Activated naive CD4-positive, alpha-beta T cell treated with anti-CD3 and anti-CD28 coated beads for 36 hours (primary cell): ENCODE measurements around the gene NAMPT. TPM values are rescaled to one million over a fixed set of nuclear protein-coding genes. Genes with fewer than 3 reads are reported as not detected.
"Not testable (repeated sequence)": the region's sequence is repeated elsewhere in the genome, so short reads cannot be mapped to it uniquely, and the experiment has no call there.

ENCODE experiments used
- CTCF ChIA-PET: fragments of 350-600 bp; sonication (Branson Sonifier 250); formaldehyde crosslinking; loops from one replicate; lab custom pipeline; 2021; ENCODE audit warnings: antibody characterized with exemption; lab: Charles Lee
- DNase-seq: peaks from one replicate; pipeline ENCODE4 v3.0.0-alpha.2; 2020
- H3K27ac Mint-ChIP-seq: one replicate; pipeline ENCODE4 v1.8.0; 2021; ENCODE audit warnings: mild to moderate bottlenecking, mixed read lengths
- H3K27me3 Mint-ChIP-seq: one replicate; pipeline ENCODE4 v1.8.0; 2021; ENCODE audit warnings: low read depth, mixed read lengths
- H3K36me3 Mint-ChIP-seq: one replicate; pipeline ENCODE4 v1.8.0; 2021; ENCODE audit warnings: low read depth, mixed read lengths
- H3K4me1 Mint-ChIP-seq: one replicate; pipeline ENCODE4 v1.8.0; 2021; ENCODE audit warnings: low read depth, mixed read lengths
- H3K4me3 Mint-ChIP-seq: one replicate; pipeline ENCODE4 v1.8.0; 2021; ENCODE audit warnings: mild to moderate bottlenecking, moderate library complexity, mixed read lengths
- H3K9me3 Mint-ChIP-seq: one replicate; pipeline ENCODE4 v1.8.0; 2021; ENCODE audit warnings: mixed read lengths
- intact Hi-C: fragments of 100-400 bp; cut with micrococcal nuclease; formaldehyde crosslinking; loops from one replicate; pipeline ENCODE4 v1.15.1; 2023
- total RNA-seq, 2 experiments: library from RNA; stranded (reverse); gene quantifications; one replicate each; pipeline ENCODE4 v1.2.3, GENCODE V29; 2021

NAMPT gene
- 1,000 to 10,000 TPM in 1 of 2 experiments, 100 to 1,000 TPM in 1; 932 to 1,015 TPM for total RNA-seq

DNA sequence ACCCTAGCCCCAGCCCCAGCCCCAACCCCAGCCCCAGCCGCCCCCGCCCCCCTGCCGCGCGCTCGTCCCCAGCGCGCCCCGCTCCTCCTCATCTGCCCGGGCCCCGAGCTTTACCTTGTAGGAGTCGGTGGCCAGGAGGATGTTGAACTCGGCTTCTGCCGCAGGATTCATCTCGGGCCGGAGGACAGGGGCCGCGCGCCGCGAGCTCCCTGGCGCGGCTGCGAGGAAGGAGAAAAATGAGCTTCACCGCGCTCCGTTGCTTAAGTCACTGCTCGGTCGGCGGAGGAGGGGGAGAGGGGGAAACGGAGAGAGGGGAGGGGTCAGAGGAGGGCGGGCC is at the start of gene NAMPT:
Gene NAMPT, minus strand, starts transcription at position 270 of the 337 bp plus-strand sequence. Its CDS starts 99 bp downstream, at position 171.
- no peaks in the 10 kb centered on the region for H3K27me3 Mint-ChIP-seq
- peak within 1 kb of the TSS; percentile 92 for H3K4me3 Mint-ChIP-seq
- H3K9me3 Mint-ChIP-seq: no peaks in the 10 kb centered on the region
- H3K4me1 Mint-ChIP-seq: peaks cover 46% of the 10 kb centered on the region
- peak within 1 kb of the TSS; percentile 99 for H3K27ac Mint-ChIP-seq
- intact Hi-C loops: loop anchor here (1.0 to 10.0 kb wide), 22 partner anchors 25 to 1460 kb away; partner anchors contain the start of genes CBLL1, CCDC71L, PIK3CG and RINT1
- peaks cover 44% of the 10 kb centered on the region for H3K36me3 Mint-ChIP-seq
- CTCF ChIA-PET: interaction anchor here (0.7 to 1.4 kb wide), 4 partner anchors 61 to 177 kb away, joined by 3 to 12 read pairs (median 4); no protein-coding TSS in a partner anchor
- DNase-seq: no peak

DNA sequence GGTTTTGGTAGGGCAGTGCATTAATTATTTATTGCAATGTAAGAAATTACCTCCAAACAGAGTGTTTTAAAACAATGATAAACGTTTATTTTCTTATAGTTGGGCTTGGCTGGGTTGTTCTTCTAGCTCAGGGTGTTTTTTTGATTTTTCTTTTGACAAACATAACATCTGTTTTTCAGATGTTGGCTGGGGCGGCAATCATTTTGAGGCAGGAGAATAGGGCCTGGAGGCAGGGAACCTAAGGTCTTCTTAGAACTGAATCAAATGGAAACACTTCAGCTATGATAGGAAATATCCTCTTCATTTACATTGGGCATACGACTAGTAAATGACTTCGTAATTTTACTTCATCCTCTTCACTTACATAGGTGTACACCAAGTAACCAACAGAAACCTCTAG is 47.4 kb upstream of the NAMPT start:
- Mint-ChIP-seq H3K4me3 (no peak overlapping the region), H3K9me3 (peaks cover 4% of the 10 kb centered on the region), H3K4me1 (peaks cover 17% of the 10 kb centered on the region), H3K36me3 (peaks cover 4% of the 10 kb centered on the region), H3K27me3 (peaks cover 25% of the 10 kb centered on the region), H3K27ac (no peak overlapping the region)
- CTCF ChIA-PET: interaction anchor here (0.7 to 1.0 kb wide), 2 partner anchors 17 to 130 kb away, joined by 3 to 4 read pairs; no protein-coding TSS in a partner anchor
- DNase-seq: no peak
- intact Hi-C loops: no loop called here

DNA sequence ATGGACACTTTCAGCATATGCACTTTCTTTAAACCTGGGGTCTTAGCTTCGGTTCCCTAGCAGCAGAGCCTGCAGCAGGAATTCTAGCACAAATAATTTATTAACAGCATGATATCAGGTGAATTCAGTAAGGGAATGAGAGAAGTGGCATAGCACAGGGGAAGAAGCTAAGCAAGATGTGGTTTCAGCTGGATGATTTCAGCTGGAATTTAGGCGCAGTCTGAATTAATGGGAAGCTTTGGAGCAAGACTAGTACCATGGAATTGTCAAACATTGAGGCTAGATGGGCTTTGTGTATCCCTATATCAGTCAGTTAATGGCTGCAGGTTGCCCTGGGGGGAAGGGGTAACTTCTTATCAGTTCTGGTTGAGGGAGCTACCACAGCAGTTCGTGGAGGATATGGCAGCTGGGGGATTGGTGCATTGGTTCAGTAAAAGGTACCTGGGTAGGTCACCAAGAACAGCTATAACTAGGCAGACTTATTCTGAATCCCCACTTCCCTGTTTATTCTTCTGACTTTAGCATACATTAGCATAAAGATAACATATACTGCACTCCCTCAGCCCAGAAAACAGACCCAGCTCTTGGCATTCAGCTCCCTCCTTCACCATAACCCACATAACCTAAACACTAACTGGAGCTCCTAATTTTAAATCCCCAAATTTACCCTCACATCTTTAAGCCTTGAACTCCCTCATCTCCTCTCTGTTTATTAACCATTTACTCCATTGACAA is 46.8 kb upstream of the NAMPT start:
- H3K27me3 Mint-ChIP-seq: peaks cover 27% of the 10 kb centered on the region
- no peaks in the 10 kb centered on the region for H3K9me3 Mint-ChIP-seq
- no peaks in the 10 kb centered on the region for H3K36me3 Mint-ChIP-seq
- CTCF ChIA-PET: interaction anchor here (0.7 to 1.0 kb wide), 2 partner anchors 16 to 131 kb away, joined by 3 to 4 read pairs; no protein-coding TSS in a partner anchor
- H3K4me3 Mint-ChIP-seq: no peak overlapping the region
- intact Hi-C loops: no loop called here
- H3K4me1 Mint-ChIP-seq: peaks cover 17% of the 10 kb centered on the region
- no peak for DNase-seq
- H3K27ac Mint-ChIP-seq: no peak overlapping the region

DNA sequence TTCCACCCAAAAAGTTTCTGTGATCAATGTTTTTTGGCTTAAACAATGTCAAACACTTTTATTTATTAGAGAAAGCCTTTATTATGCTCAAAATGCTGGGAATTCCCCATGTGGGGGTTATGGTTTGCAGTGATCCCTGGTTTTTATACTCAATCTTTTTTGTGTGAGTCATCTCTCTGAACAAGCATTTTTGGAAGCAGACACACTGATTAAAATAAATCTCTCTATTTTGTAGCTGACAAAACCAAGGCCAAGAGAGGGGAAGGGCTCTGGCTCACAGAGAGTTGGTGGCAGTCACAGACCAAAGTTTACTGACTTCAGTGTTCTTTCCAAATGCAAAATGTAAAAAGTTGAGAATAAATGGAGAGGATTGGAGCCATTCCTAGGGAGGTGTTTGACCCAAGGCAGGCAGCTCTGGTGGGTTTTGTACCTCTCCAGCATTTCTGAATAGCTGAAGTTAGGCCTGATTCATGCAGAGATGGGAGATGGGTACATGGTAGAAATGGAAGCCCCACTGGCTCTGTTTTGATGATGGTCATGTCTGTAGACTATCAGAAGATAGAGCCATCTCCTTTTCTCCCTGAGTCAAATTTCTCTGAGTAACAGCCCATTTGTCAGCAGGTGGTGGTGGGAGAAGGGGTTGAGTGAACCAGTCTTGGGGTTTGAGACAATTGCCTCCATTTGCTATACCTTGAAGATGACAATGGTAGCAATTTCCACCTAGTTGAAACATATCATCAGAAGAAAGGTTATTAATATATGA is 45.4 kb upstream of the NAMPT start:
- peak; percentile 46 for DNase-seq
- peaks cover 1% of the 10 kb centered on the region for H3K9me3 Mint-ChIP-seq
- peaks cover 22% of the 10 kb centered on the region for H3K27me3 Mint-ChIP-seq
- H3K4me1 Mint-ChIP-seq: peaks cover 17% of the 10 kb centered on the region
- CTCF ChIA-PET: interaction anchor here (1.0 kb wide), 1 partner anchor 330 kb away, joined by 3 read pairs; the partner anchor contains the start of gene CCDC71L
- no peaks in the 10 kb centered on the region for H3K36me3 Mint-ChIP-seq
- intact Hi-C loops: loop anchor here (1.0 kb wide), 2 partner anchors 15 to 44 kb away; no protein-coding TSS in a partner anchor
- H3K27ac Mint-ChIP-seq: peak overlapping the region; percentile 73
- H3K4me3 Mint-ChIP-seq: no peak overlapping the region

DNA sequence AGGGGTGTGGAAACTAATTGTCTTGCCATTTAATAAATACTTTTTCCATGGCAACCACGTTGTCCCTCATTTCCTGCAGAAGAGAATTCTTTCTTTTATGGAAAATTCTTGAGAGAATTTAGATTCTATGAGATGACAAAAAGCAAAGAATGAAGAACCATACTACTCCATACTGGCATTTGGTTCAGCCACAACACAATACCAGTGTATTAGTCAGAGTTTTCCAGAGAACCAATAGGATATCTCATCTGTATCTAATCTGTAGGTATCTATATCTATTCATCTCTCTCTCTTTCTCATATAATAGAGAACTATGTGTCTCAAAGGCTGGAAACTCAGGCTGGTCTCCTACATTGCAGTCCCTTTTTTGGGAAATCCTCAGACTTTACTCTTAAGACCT is 44.6 kb upstream of the NAMPT start:
- peaks cover 17% of the 10 kb centered on the region for H3K4me1 Mint-ChIP-seq
- H3K9me3 Mint-ChIP-seq: peaks cover 3% of the 10 kb centered on the region
- H3K27me3 Mint-ChIP-seq: peaks cover 23% of the 10 kb centered on the region
- CTCF ChIA-PET: interaction anchor here (1.0 kb wide), 1 partner anchor 331 kb away, joined by 3 read pairs; the partner anchor contains the start of gene CCDC71L
- DNase-seq: no peak
- intact Hi-C loops: no loop called here
- no peaks in the 10 kb centered on the region for H3K36me3 Mint-ChIP-seq
- H3K4me3 Mint-ChIP-seq: no peak overlapping the region
- H3K27ac Mint-ChIP-seq: no peak overlapping the region

DNA sequence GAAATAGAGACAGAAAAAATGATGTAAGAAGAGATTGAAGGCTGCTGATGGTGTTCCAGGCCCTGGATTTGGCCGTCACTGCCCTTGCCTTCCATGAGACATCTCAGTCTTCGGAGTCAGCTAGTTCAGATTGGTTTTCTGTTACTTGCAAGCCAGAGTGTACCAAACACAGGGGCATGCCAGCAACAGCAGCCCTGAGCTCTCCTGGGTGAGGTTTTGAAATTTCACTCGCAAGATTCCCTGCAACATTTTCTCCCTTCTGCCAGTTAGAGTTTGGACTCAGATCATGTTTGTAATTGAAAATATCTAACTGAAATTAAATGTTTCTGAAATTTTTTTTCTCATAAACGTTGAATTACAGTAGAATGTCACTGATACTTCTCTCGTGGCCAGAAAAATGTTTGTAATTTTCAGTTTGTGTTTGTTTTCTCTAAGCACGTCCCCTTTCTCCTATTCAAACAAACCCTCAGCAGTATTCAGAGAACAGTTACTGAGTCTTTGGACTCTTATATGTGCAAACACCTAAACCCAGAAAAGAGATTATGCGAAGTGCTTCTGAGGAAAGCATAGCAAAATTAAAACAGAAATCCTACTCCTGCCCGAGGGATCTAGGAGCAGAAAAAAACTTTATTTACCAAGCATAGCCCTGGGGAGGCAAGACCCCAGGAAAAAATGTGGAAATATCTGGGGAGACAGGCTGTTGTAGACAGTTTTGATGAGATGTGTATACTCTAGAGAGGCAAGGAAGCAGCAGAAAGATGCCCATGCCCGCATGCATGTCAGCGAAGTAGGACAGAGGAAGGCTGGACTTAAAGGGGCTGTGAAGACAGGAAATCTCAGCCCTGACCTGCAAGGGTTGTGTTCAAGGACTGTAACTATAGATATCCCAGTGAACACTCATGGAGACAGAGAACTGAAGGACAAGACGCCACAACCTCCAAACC is 43.0 kb upstream of the NAMPT start:
- H3K9me3 Mint-ChIP-seq: peaks cover 3% of the 10 kb centered on the region
- H3K4me3 Mint-ChIP-seq: no peak overlapping the region
- intact Hi-C loops: no loop called here
- H3K27me3 Mint-ChIP-seq: peaks cover 23% of the 10 kb centered on the region
- DNase-seq: no peak
- CTCF ChIA-PET: interaction anchor here (0.6 kb wide), 1 partner anchor 108 kb away, joined by 5 read pairs; no protein-coding TSS in a partner anchor
- H3K36me3 Mint-ChIP-seq: no peaks in the 10 kb centered on the region
- no peak overlapping the region for H3K27ac Mint-ChIP-seq
- peaks cover 17% of the 10 kb centered on the region for H3K4me1 Mint-ChIP-seq

DNA sequence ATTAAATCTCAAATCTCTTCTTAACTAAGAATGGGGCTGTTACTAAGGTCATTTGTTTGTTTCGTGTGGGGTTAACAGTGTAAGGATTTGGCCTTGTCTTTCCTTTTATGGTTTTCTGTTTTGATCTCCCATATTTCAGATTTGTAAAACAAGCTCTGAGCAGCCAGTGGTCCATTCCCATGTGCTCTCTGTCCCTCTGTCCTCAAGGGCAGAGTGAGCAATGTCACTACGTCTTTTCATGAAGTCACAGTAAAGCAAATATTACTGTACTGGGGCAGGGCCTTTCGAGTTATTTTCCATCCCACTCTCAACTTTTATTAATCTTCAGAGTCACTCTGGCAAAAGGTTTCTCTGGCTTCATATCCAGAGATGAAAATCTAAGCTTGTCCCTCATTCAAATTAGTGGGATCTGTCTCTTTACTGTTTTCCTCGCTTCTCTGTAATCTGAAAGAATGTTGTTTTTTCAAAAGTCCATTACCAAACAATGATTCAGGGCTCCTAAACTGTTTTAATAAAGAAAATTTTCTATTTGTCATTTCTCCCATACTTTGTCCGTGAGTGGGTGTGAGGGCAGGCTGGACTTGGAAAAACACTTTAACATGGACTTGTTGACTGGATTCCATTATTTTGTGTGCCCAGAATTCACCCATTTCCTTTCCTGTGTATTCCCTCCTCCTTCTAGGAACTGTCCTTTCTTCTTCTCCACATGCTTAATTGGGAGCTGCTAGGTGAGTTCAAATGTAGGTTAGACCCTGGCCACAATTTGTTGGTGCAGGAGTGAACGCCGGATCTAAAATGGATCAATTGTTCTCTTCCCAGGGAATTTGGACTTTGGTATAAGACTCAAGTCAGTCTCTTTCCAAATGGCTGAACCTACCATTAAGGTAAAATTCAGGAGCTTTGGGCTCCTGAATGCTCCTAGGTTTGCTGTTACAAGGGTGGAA is 42.1 kb upstream of the NAMPT start:
- Mint-ChIP-seq H3K36me3 (no peaks in the 10 kb centered on the region), H3K27ac (no peak overlapping the region), H3K9me3 (peaks cover 3% of the 10 kb centered on the region), H3K4me3 (no peak overlapping the region), H3K4me1 (peaks cover 17% of the 10 kb centered on the region), H3K27me3 (peaks cover 26% of the 10 kb centered on the region)
- CTCF ChIA-PET: no interaction called here
- intact Hi-C loops: no loop called here
- DNase-seq: no peak

DNA sequence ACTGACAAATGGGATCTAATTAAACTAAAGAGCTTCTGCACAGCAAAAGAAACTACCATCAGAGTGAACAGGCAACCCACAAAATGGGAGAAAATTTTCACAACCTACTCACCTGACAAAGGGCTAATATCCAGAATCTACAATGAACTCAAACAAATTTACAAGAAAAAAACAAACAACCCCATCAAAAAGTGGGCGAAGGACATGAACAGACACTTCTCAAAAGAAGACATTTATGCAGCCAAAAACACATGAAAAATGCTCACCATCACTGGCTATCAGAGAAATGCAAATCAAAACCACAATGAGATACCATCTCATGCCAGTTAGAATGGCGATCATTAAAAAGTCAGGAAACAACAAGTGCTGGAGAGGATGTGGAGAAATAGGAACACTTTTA is 39.7 kb upstream of the NAMPT start:
- H3K36me3 Mint-ChIP-seq, DNase-seq, intact Hi-C loops, H3K4me1 Mint-ChIP-seq, H3K27ac Mint-ChIP-seq, CTCF ChIA-PET, H3K9me3 Mint-ChIP-seq, H3K4me3 Mint-ChIP-seq: not testable (repeated sequence)
- H3K27me3 Mint-ChIP-seq: peaks cover 36% of the 10 kb centered on the region

DNA sequence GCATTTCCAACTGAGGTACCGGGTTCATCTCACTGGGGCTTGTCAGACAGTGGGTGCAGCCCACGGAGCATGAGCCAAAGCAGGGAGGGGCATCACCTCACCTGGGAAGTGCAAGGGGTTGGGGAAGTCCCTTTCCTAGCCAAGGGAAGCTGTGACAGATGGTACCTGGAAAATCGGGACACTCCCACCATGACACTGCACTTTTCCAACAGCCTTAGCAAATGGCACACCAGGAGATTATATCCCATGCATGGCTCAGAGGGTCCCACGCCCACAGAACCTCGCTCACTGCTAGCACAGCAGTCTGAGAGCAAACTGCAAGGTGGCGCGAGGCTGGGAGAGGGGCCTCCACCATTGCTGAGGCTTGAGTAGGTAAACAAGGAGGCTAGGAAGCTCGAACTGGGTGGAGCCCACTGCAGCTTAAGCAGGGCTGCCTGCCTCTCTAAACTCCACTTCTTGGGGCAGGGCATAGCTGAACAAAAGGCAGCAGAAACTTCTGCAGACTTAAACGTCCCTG is 35.5 kb upstream of the NAMPT start:
- H3K36me3 Mint-ChIP-seq, CTCF ChIA-PET: not testable (repeated sequence)
- peaks cover 41% of the 10 kb centered on the region for H3K27me3 Mint-ChIP-seq

DNA sequence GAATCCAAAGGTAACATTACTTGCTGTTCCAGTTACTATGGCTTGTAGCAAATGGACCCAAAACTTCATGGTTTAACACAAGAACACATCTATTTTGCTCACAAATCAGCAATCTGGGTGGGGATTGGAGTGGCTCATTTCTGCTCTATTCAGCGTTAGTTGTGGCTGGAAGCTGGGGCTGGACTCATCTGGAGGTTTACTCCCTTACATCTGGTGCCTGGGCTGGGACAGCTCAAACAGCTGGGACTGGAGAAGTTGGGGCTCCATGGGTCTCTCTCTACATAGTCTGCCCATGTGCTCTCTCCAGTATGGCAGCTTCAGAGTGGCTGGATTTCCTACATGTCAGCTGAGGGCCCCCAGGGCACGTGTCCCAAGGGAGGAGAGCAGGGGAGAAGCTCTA is 33.7 kb upstream of the NAMPT start:
- Mint-ChIP-seq H3K9me3 (no peaks in the 10 kb centered on the region), H3K36me3 (no peaks in the 10 kb centered on the region), H3K4me3 (no peak overlapping the region), H3K4me1 (peaks cover 8% of the 10 kb centered on the region), H3K27me3 (peaks cover 44% of the 10 kb centered on the region), H3K27ac (no peak overlapping the region)
- no peak for DNase-seq
- CTCF ChIA-PET: no interaction called here
- intact Hi-C loops: no loop called here

More for the DNA sequence above, 35.5 kb upstream of the NAMPT start:
- H3K4me1 Mint-ChIP-seq, H3K4me3 Mint-ChIP-seq, H3K9me3 Mint-ChIP-seq, H3K27ac Mint-ChIP-seq, DNase-seq, intact Hi-C loops: not testable (repeated sequence)

DNA sequence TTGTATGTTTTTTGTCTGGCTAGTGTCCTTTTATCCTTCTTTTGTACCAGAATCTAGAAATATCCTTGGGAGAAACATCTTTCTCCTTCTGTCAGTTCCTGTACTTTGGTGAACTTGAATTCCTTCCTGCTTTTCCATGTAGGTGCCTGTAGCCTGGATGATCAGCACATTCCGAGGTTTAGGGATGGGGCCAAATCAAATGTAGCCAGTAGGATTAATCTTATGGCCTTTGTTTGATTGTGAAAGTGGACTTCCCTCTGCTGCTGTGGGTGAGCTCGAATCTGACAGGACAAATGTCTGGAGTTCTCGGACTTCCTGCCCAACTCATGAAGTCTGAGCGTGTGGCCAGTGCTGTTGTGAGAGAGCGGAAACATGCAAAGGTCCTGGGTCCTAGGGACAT is 33.2 kb upstream of the NAMPT start:
- Mint-ChIP-seq H3K27me3 (peaks cover 44% of the 10 kb centered on the region), H3K27ac (no peak overlapping the region), H3K4me3 (no peak overlapping the region), H3K9me3 (no peaks in the 10 kb centered on the region), H3K36me3 (no peaks in the 10 kb centered on the region), H3K4me1 (peaks cover 11% of the 10 kb centered on the region)
- CTCF ChIA-PET: no interaction called here
- intact Hi-C loops: no loop called here
- no peak for DNase-seq
